Aorta (tissue), 5 donors: ENCODE results near the gene TMTC3. TPM values are rescaled to one million over a fixed set of nuclear protein-coding genes. Genes with fewer than 3 reads are reported as not detected.

Source experiments
- ATAC-seq: fragments of 200-7000 bp; cut with Tn5 transposase; one replicate; pipeline ENCODE4 v1.9.1; 2022; ENCODE audit warnings: moderate library complexity; ENCODE audit not compliant: low FRiP score
- DNase-seq, 2 donors: peaks; one replicate each; pipeline ENCODE4 v3.0.0-alpha.2; 2020
- H3K27ac ChIP-seq, 2 donors: one replicate each; pipeline ENCODE4 v1.5.1; 2013; ENCODE audit warnings: low read length in 2 of 2, mild to moderate bottlenecking in 2 of 2, moderate library complexity in 2 of 2, control low read depth in 1 of 2, inconsistent platforms in 1 of 2, low read depth in 1 of 2
- H3K27me3 ChIP-seq, 2 donors: one replicate each; pipeline ENCODE4 v1.6.1; 2013; ENCODE audit warnings: control low read depth in 1 of 2, low read length in 1 of 2, mild to moderate bottlenecking in 1 of 2, moderate library complexity in 1 of 2; ENCODE audit not compliant: insufficient read depth in 2 of 2, control insufficient read depth in 1 of 2
- H3K36me3 ChIP-seq, 2 donors: one replicate each; pipeline ENCODE4 v1.6.1; 2013; ENCODE audit warnings: control low read depth in 1 of 2, low read length in 1 of 2, mild to moderate bottlenecking in 1 of 2; ENCODE audit not compliant: insufficient read depth in 2 of 2, control insufficient read depth in 1 of 2
- H3K4me1 ChIP-seq, 2 donors: one replicate each; pipeline ENCODE4 v1.6.1; 2013; ENCODE audit warnings: low read length in 2 of 2, control low read depth in 1 of 2, mild to moderate bottlenecking in 1 of 2, moderate library complexity in 1 of 2; ENCODE audit not compliant: insufficient read depth in 2 of 2, control insufficient read depth in 1 of 2
- H3K4me3 ChIP-seq, 2 donors: one replicate each; pipeline ENCODE4 v1.5.1; 2013; ENCODE audit warnings: low read length in 2 of 2, control low read depth in 1 of 2, mild to moderate bottlenecking in 1 of 2
- H3K9me3 ChIP-seq: one replicate; pipeline ENCODE4 v1.6.1; 2013; ENCODE audit warnings: mild to moderate bottlenecking, low read length; ENCODE audit not compliant: control insufficient read depth
- WGBS, 2 donors: extraction: QIAGEN DNeasy Blood & Tissue Kit; methylation state at CpG; one replicate each; pipeline ENCODE4 v1.1.7; 2013; 5-methylcytosine and 5-hydroxymethylcytosine counted together
- intact Hi-C, 2 donors: fragments of 100-400 bp; cut with DNase I; formaldehyde crosslinking; loops; one replicate each; pipeline versions ENCODE4 v1.14.2 to v1.15.0; 2022
- long read RNA-seq, 2 donors: library from polyadenylated mRNA; unstranded; transcript quantifications; one replicate each; pipeline ENCODE4 v2.0.0, GENCODE V29; 2020 to 2021
- polyA plus RNA-seq, 2 donors: library from polyadenylated mRNA; stranded (reverse); fragments of 200-250 nt; gene quantifications; one replicate each; pipeline ENCODE4 v1.2.3, GENCODE V29; 2013
- total RNA-seq, 2 donors: library from RNA; stranded (reverse); fragmentation: NEBNext Ultra II Directional; extraction: Animal tissue kit (Norgen Biotek cat#: 25700); gene quantifications; one replicate each; pipeline ENCODE4 v1.2.1, GENCODE V29; 2021
- donor health status: healthy with polysubstance abuse.
- donor health status: Bipolar disorder and iron deficiency.
- donor health status: DM: no; HTN: no; CAD: no.
- donor health status: DM: no; HTN: no; CAD: no.
- donor health status: DM: yes; HTN: yes; CAD: no.

TMTC3 gene
- total RNA-seq, result 10 to 100 TPM; 20.3 to 24.3 TPM
- 1 to 10 TPM in 1 of 2 donors, under 1 TPM in 1; 0.88 to 8.3 TPM for polyA plus RNA-seq
- long read RNA-seq, donor 1, full-length matches to known transcripts, result 3 of 10 reads
- long read RNA-seq, donor 1, partial matches to known transcripts, result 2 of 10 reads
- long read RNA-seq, donor 1, other reads (novel, unspliced or antisense), result 5 of 10 reads
- long read RNA-seq, donor 2, full-length matches to known transcripts, result 1 of 6 reads
- long read RNA-seq, donor 2, partial matches to known transcripts, result 3 of 6 reads
- long read RNA-seq, donor 2, other reads (novel, unspliced or antisense), result 2 of 6 reads

GRCh38 chr12:88141774-88142609, at the start of gene TMTC3, which contains the start of gene CEP290:
TMTC3 (plus strand) TSS chr12:88142307; CDS start chr12:88148316, 6,009 bp downstream.
CEP290 (minus strand) TSS chr12:88142088; CDS start chr12:88141307, 781 bp downstream.
- WGBS, 2 donors, result 0 to 1% methylated on average over 49 of the region's 49 CpGs
- H3K36me3 ChIP-seq, result no peaks in the 10 kb centered on the region
- peak within 1 kb of the TSS in 1 of 2 donors; percentile 34 for H3K27ac ChIP-seq
- no peaks in the 10 kb centered on the region for H3K9me3 ChIP-seq
- no peaks in the 10 kb centered on the region for H3K4me1 ChIP-seq
- DNase-seq (peak; percentile 97), ATAC-seq (peak; percentile 100)
- H3K4me3 ChIP-seq, result peak within 1 kb of the TSS; percentile 76 to 84
- H3K27me3 ChIP-seq, result no peaks in the 10 kb centered on the region
- intact Hi-C loops, result no loop called here

- H3K27me3 ChIP-seq, result no peaks in the 10 kb centered on the region
- intact Hi-C loops, result no loop called here
- H3K4me3 ChIP-seq, result no peak overlapping the region
- no peaks in the 10 kb centered on the region for H3K9me3 ChIP-seq
- no peaks in the 10 kb centered on the region for H3K4me1 ChIP-seq
- peaks cover 0 to 3% of the 10 kb centered on the region in 2 donors for H3K36me3 ChIP-seq
- no peak overlapping the region for H3K27ac ChIP-seq
- ATAC-seq (no peak), DNase-seq (no peak)
These were observed 49.3 kb upstream of the TMTC3 start for GRCh38 chr12:88092771-88093170.

GRCh38 chr12:88093573-88093972, 48.5 kb upstream of the TMTC3 start:
- Histone ChIP-seq H3K27me3 (no peaks in the 10 kb centered on the region), H3K36me3 (peaks cover 0 to 3% of the 10 kb centered on the region in 2 donors), H3K9me3 (no peaks in the 10 kb centered on the region), H3K4me1 (no peaks in the 10 kb centered on the region), H3K4me3 (no peak overlapping the region), H3K27ac (no peak overlapping the region)
- ATAC-seq, result no peak
- DNase-seq, result no peak
- 94% methylated on average over 4 of the region's 4 CpGs for WGBS, 2 donors
- intact Hi-C loops, result no loop called here

GRCh38 chr12:88108021-88108420, 34.1 kb upstream of the TMTC3 start:
- WGBS, 2 donors, result 94 to 95% methylated on average over 2 of the region's 2 CpGs

GRCh38 chr12:88111074-88111652, 30.9 kb upstream of the TMTC3 start:
- Histone ChIP-seq H3K27ac (no peak overlapping the region), H3K9me3 (no peaks in the 10 kb centered on the region), H3K36me3 (no peaks in the 10 kb centered on the region), H3K4me3 (no peak overlapping the region), H3K27me3 (no peaks in the 10 kb centered on the region), H3K4me1 (no peaks in the 10 kb centered on the region)
- intact Hi-C loops, result no loop called here
- DNase-seq, result no peak
- no peak for ATAC-seq
- 5 to 8% methylated on average over 1 of the region's 1 CpG for WGBS, 2 donors

More at GRCh38 chr12:88108021-88108420, 34.1 kb upstream of the TMTC3 start:
- Histone ChIP-seq H3K36me3 (no peaks in the 10 kb centered on the region), H3K4me1 (no peaks in the 10 kb centered on the region), H3K27me3 (no peaks in the 10 kb centered on the region), H3K27ac (no peak overlapping the region), H3K9me3 (no peaks in the 10 kb centered on the region), H3K4me3 (no peak overlapping the region)
- intact Hi-C loops, result no loop called here
- DNase-seq (no peak), ATAC-seq (no peak)

GRCh38 chr12:88113871-88114270, 28.2 kb upstream of the TMTC3 start:
- Histone ChIP-seq H3K4me3 (no peak overlapping the region), H3K27ac (no peak overlapping the region), H3K27me3 (no peaks in the 10 kb centered on the region), H3K4me1 (no peaks in the 10 kb centered on the region), H3K9me3 (no peaks in the 10 kb centered on the region), H3K36me3 (no peaks in the 10 kb centered on the region)
- no peak for ATAC-seq
- WGBS, 2 donors, result 32 to 39% methylated on average over 3 of the region's 3 CpGs
- no peak for DNase-seq
- intact Hi-C loops, result no loop called here

GRCh38 chr12:88122666-88123065, 19.4 kb upstream of the TMTC3 start:
- no peaks in the 10 kb centered on the region for H3K9me3 ChIP-seq
- H3K36me3 ChIP-seq, result peaks cover 2% of the 10 kb centered on the region in 2 donors

GRCh38 chr12:88127099-88127498, 15.0 kb upstream of the TMTC3 start:
- H3K36me3 ChIP-seq, result peaks cover 2% of the 10 kb centered on the region in 2 donors
- H3K4me1 ChIP-seq, result no peaks in the 10 kb centered on the region
- ATAC-seq, result no peak
- no peaks in the 10 kb centered on the region for H3K9me3 ChIP-seq
- no peaks in the 10 kb centered on the region for H3K27me3 ChIP-seq
- H3K4me3 ChIP-seq, result no peak overlapping the region
- intact Hi-C loops, result loop anchor here in 1 of 2 donors (10.0 kb wide), 1 partner anchor 82 kb away; no protein-coding TSS in a partner anchor
- no peak overlapping the region for H3K27ac ChIP-seq
- 99% methylated on average over 3 of the region's 3 CpGs for WGBS, 2 donors
- no peak for DNase-seq

More at GRCh38 chr12:88122666-88123065, 19.4 kb upstream of the TMTC3 start:
- H3K27ac ChIP-seq, result no peak overlapping the region
- no peak overlapping the region for H3K4me3 ChIP-seq
- H3K27me3 ChIP-seq, result no peaks in the 10 kb centered on the region
- DNase-seq (no peak), ATAC-seq (no peak)
- 70% methylated on average over 4 of the region's 4 CpGs for WGBS, 2 donors
- H3K4me1 ChIP-seq, result no peaks in the 10 kb centered on the region
- intact Hi-C loops, result loop anchor here in 1 of 2 donors (10.0 kb wide), 1 partner anchor 78 kb away; no protein-coding TSS in a partner anchor
